Dedifferentiated amniotic fluid mesenchymal stem cell (primary cell): ENCODE results near the gene MIA2.
"Not testable (repeated sequence)": the region's sequence is repeated elsewhere in the genome, so short reads cannot be mapped to it uniquely, and the experiment has no call there.

Experiments
- DNase-seq: peaks from one replicate; pipeline ENCODE4 v3.0.0-alpha.2; 2016; ENCODE audit errors: extremely low spot score

The MIA2 gene

DNA sequence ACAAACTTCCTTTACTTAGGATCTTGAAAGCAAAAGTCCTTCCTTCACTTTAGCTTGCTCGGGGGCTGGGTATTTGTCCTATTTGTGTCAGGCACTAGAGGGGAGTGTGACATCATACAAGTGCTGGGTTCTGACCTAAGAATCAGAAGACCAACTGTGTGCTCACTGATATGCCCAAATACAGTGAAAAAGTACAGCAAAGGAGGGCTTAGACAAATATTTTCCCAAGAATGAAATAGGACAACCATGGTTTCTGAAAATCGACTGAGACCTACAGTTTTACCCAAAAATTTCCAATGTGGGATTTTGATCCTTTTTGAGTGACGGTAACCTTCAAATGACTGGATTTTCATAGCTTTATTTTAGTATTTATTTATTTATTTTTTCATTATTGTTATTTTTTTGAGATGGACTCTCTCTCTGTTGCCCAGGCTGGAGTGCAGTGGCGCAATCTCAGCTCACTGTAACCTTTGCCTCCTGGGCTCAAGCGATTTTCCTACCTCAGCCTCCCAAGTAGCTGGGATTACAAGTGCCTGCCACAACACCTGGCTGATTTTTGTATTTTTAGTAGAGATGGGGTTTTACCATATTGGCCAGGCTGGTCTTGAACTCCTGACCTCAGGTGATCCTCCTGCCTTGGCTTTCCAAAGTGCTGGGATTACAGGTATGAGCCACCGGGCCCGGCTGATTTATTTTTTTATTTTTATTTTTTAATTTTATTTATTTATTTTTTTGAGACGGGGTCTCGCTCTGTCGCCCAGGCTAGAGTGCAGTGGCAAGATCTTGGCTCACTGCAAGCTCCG, 1.8 kb upstream of the MIA2 start:
- DNase-seq: not testable (repeated sequence)

DNA sequence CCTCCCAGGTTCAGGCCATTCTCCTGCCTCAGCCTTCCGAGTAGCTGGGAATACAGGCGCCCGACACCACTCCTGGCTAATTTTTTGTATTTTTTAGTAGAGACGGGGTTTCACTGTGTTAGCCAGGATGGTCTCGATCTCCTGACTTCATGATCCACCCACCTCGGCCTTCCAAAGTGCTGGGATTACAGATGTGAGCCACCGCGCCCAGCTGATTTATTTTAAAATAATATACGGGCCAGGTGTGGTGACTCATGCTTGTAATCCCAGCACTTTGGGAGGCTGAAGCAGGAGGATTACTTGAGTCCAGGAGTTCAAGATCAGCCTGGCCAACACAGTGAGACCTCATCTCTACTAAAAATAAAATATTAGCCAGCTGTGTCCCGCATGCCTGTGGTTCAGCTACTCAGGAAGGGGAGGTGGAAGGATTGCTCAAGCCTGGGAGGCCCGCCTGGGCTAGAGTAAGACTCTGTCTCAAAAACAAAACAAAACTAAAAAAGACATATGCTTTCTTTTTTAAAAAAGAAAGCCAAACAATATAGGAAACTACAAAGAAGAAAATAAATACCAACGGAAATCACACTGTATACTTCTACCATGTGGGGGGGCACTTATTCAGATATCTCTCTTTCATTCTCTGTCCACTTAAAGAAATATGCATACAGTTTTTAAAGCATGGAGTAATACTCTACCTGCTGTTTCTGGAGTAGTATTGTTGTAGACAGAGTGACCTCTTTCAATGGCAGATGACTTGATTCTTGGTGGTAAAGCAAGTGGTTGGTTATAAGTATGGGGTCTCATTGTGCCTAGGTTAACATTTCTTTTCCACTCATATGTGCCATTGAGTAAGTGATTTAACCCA, 930 bp upstream of the MIA2 start:
- peak; percentile 44 for DNase-seq

DNA sequence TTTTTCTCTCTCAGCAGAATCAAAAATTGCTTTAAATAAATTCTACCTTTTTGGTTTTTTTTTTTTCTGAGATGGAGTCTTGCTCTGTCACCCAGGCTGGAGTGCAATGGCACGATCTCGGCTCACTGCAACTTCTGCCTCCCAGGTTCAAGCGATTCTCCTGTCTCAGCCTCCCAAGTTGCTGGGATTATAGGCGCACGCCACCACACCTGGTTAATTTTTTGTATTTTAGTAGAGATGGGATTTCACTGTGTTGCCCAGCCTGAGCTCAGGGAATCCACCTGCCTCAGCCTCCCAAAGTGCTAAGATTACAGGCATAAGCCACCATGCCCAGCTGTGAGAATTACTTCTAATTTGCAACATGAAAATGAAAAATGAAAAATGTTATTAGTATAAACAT, 1.3 kb downstream of the MIA2 start:
- DNase-seq: not testable (repeated sequence)

DNA sequence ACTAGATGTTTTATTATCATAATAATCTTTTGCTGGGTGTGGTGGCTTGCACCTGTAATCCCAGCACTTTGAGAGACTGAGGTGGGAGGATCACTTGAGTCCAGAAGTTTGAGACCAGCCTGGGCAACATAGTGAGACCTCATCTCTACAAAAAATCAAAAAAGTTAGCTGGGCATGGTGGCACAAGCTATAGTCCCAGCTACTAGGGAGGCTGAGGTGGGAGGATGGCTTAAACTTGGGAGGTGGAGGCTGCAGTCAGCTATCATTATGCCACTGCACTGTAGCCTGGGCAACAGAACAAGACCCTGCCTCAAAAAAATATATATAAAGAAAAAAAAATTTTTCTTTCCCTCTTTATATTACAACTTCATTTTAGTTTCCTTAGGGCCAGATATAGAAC, 1.8 kb downstream of the MIA2 start:
- DNase-seq: not testable (repeated sequence)

GRCh38 chr14:39240769-39241168, 7.1 kb downstream of the MIA2 start:
- DNase-seq: no peak

- no peak for DNase-seq
Observed at GRCh38 chr14:39241637-39242036, 7.9 kb downstream of the MIA2 start.

GRCh38 chr14:39243831-39244230, 10.1 kb downstream of the MIA2 start:
- DNase-seq: no peak

- DNase-seq: no peak
Observed at GRCh38 chr14:39246618-39247017, 12.9 kb downstream of the MIA2 start.

DNA sequence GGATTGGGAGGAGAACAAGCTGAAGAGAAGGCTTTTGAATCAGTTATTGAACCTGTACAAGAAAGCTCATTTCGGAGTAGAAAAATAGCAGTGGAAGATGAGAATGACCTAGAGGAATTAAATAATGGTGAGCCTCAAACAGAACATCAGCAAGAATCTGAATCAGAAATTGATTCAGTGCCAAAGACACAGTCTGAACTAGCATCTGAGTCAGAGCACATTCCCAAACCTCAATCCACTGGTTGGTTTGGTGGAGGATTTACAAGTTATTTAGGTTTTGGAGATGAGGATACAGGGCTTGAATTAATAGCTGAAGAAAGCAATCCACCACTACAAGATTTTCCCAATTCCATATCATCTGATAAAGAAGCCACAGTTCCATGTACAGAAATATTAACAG, 13.5 kb downstream of the MIA2 start:
- peak; percentile 64 for DNase-seq

DNA sequence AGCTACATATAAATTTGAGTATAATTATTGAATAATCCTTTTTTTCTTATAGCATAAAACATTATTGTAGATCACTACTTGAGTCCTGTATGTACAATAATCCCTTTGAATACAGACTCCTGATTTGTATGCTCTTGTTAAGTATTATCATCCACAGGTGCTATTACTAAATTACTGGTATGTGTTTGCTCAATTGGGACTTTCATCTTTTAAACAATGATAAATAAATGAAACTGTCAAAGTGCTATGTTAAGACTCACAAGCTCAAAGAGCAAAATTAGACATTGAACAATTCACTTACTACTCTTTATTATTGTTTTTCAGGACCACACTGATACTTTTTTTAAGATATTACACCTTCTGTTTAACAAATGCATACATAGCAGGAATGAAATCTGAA, 17.8 kb downstream of the MIA2 start:
- no peak for DNase-seq

GRCh38 chr14:39257388-39257787, 23.7 kb downstream of the MIA2 start:
- DNase-seq: not testable (repeated sequence)

GRCh38 chr14:39258782-39259545, 25.2 kb downstream of the MIA2 start:
- no peak for DNase-seq

GRCh38 chr14:39260161-39260560, 26.4 kb downstream of the MIA2 start:
- not testable (repeated sequence) for DNase-seq

DNA sequence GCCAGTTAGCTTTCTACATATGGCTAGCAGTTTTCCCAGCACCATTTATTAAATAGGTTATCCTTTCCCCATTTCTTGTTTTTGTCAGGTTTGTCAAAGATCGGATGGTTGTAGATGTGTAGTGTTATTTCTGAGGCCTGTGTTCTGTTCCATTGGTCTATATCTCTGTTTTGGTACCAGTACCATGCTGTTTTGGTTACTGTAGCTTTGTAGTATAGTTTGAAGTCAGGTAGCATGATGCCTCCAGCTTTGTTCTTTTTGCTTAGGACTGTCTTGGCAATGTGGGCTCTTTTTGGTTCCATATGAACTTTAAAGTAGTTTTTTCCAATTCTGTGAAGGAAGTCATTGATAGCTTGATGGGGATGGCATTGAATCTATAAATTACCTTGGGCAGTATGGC, 28.5 kb downstream of the MIA2 start:
- DNase-seq: not testable (repeated sequence)

DNA sequence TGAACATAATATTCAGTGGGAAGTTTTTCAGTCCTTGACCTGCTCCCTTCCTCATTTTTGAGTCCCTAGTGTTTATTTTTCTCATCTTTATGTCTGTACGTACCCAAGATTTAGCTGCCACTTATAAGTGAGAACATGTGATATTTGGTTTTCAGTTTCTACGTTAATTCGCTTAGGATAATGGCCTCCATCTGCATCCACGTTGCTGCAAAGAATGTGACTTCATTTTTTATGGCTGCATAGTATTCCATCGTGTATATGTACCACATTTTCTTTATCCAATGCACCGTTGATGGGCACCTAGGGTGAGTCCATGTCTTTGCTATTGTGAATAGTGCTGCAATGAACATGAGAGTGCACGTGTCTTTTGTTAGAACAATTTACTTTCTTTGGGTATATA, 30.3 kb downstream of the MIA2 start:
- no peak for DNase-seq

GRCh38 chr14:39264558-39264957, 30.8 kb downstream of the MIA2 start:
- no peak for DNase-seq

DNA sequence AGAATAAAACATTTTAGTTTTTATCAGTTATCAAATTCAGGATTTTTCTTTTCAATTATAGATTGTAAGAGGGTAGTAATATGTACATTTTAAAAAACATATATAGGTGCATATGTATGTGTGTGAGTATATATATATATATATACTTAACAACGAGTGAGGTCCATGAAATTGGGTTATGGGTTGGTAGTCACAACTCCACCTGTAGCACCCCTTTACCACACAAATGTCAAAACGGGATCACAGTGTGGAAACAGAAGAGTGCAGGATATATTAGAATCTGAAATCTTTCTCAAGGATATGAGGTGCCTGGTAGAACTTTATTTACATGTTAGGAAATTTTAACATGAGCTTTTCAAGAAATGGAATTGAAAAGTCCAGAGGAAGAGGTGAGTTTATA, 31.3 kb downstream of the MIA2 start:
- DNase-seq: no peak

GRCh38 chr14:39265806-39266524, 32.2 kb downstream of the MIA2 start:
- DNase-seq: no peak

GRCh38 chr14:39266525-39266870, 32.8 kb downstream of the MIA2 start:
- DNase-seq: no peak

DNA sequence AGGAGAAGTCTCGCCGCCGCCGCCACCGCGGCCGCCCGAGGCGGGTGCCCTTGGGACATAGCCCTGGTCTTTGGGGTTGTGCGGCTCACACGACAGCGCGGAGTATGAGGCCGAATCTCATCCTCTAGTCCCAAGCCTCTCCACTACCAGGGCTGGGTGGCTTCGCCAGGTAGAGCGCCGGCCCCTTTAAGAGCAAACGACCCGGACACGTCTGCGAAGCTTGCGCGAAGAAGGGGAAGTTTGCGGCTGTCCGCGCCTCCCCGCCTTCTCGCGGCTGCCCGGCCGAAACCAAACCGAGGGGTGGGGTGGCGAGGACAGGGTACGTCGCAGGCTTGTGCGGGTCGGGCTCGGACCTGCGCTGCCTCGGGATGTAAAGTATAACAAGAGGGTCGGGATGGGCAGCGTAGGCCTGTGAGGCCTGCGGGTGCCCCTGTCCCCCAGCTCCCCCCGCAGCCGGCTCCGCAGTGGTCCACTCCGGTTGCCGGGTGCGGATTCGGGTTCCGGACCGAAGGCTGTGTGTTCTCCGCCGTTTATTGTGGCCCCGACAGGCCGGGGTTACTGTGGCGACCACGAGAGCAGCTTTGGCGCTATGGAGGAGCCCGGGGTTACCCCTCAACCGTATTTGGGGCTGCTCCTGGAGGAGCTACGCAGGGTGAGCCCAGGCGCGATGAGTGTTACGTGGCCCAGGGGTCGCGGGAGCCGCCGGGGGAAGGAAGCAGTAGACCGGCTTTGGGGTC, 33.3 kb downstream of the MIA2 start:
- DNase-seq: peak; percentile 56

DNA sequence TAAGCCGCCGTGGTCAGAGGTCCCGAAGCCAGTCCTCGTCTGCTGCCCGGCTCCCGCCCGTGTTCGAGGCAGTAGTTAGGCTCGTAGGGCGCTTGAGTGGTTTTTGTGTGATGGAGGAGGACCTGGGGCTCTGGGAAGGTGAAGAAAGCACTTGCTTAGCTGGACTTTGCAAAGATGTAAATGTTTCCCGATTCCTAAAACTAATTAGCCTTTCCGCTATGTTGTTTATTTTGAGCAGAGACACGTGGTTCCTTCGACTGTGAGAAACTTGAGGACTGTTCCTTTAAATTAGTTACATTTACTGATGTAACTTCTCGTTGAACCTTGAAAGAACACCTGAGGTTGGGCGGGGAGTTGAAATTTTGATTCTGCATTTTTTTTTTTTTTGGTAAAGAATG, 33.9 kb downstream of the MIA2 start:
- DNase-seq: peak; percentile 42
